ENCODE measurements around the gene TMEM132C. TPM values are rescaled to one million over a fixed set of nuclear protein-coding genes. Genes with fewer than 3 reads are reported as not detected.
A peak's percentile ranks its signal among the peaks of the same experiment; 100 is the strongest.

Gene TMEM132C
- total and polyA plus RNA-seq, 2 of the 8 experiments (the other 6 are each of a cell fraction or from before 2014, with no cell fraction given) = 0.23 to 0.76 TPM

DNA sequence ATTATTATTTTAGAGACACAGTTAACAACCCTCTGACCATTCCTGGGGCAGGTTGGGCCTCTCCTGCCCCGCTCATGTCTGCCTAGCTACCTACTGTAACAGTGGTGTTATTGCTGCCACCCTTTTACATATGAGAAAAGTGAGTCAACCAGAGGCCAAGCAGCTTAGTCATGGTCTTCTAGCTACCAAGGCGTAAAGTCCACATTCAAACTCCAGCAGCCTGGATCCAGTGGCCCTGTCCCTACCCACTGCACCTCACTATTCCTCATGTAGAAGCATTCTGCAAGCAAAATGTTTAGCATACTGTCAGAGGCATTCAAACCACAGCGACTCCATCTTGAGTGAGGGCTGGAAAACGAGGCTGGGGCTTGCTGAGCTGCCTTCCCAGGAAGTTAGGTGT lies 461.0 kb downstream of the TMEM132C start:
- DNase-seq (ENCODE audit: low read depth in 1 of 2, low spot score in 2 of 2) (no peak), FAIRE-seq (no peak)
- Histone ChIP-seq H3K4me3 (ENCODE audit: extremely low read depth in 1 of 4, insufficient read depth in 2 of 4, low read depth in 3 of 4, low read length in 4 of 4) (no peak overlapping the region), H4K91ac (replicated peaks; ENCODE audit: insufficient read length, low read length) (no peak overlapping the region), H3K9ac (replicated peaks in 1 of 4; ENCODE audit: extremely low read depth in 1 of 4, low read depth in 3 of 4, low read length in 3 of 4) (no peak overlapping the region), H3K18ac (ENCODE audit: extremely low read depth, low read length) (no peak overlapping the region), H3K23ac (ENCODE audit: insufficient read length) (no peak overlapping the region), H4K8ac (ENCODE audit: extremely low read depth, insufficient read depth, low read length) (no peak overlapping the region), H3K79me2 (ENCODE audit: control insufficient read depth in 1 of 2, insufficient read depth in 2 of 2, low read length in 2 of 2) (no peaks in the 10 kb centered on the region), H3K79me1 (ENCODE audit: low read depth, low read length) (no peaks in the 10 kb centered on the region), H2BK120ac (replicated peaks; ENCODE audit: low read depth, low read length) (peak overlapping the region; percentile 44), H2BK15ac (ENCODE audit: low read length) (no peak overlapping the region), H3K14ac (ENCODE audit: insufficient read length) (no peak overlapping the region), H4K5ac (ENCODE audit: insufficient read length, low read depth, low read length) (no peak overlapping the region), H2BK20ac (ENCODE audit: low read length) (peak overlapping the region; percentile 66; the same call in 1 of the 2 replicates), H2BK5ac (ENCODE audit: low read depth, low read length) (no peak overlapping the region), H3K56ac (replicated peaks; ENCODE audit: insufficient read length, low read depth, low read length) (no peak overlapping the region), H2AFZ (ENCODE audit: low read length) (peak overlapping the region; percentile 3; the same call in 1 of the 2 replicates), H3K4me2 (ENCODE audit: insufficient read depth in 1 of 2, low read depth in 2 of 2, low read length in 2 of 2) (no peak overlapping the region), H3K27me3 (replicated peaks in 1 of 4; ENCODE audit: control insufficient read depth in 3 of 4, extremely low read depth in 1 of 4, insufficient read depth in 3 of 4, low read length in 3 of 4) (no peaks in the 10 kb centered on the region), H2BK12ac (ENCODE audit: low read depth, low read length) (peak overlapping the region; percentile 78; the same call in 1 of the 2 replicates), H2AK5ac (ENCODE audit: low read depth, low read length) (no peak overlapping the region), H3K23me2 (ENCODE audit: low read depth, low read length) (no peaks in the 10 kb centered on the region), H3K27ac (ENCODE audit: low read depth, low read length) (no peak overlapping the region), H4K20me1 (replicated peaks in 1 of 2; ENCODE audit: control insufficient read depth in 1 of 2, insufficient read depth in 2 of 2, low read length in 2 of 2) (no peaks in the 10 kb centered on the region), H3K4ac (replicated peaks; ENCODE audit: insufficient read length, low read depth, low read length) (peak overlapping the region; percentile 74), H3K9me3 (ENCODE audit: insufficient read depth in 2 of 2, low read depth in 1 of 2, low read length in 1 of 2) (no peaks in the 10 kb centered on the region), H3K4me1 (replicated peaks in 1 of 4; ENCODE audit: control insufficient read depth in 3 of 4, insufficient read depth in 4 of 4, low read length in 3 of 4) (peaks cover 6 to 22% (median 13%) of the 10 kb centered on the region in 4 experiments; a peak in 6 of 7 replicates), H3K36me3 (ENCODE audit: control insufficient read depth in 2 of 4, insufficient read depth in 4 of 4, low read length in 3 of 4) (no peaks in the 10 kb centered on the region)
- 88% methylated on average over 4 of the region's 4 CpGs; no CpG with 5 or more reads in 1 of the 2 experiments for WGBS, 2 experiments (ENCODE audit: extremely low coverage in 1 of 2, insufficient coverage in 1 of 2, insufficient read length in 1 of 2, insufficient replicate concordance in 2 of 2, low coverage in 1 of 2, low lambda C conversion rate in 2 of 2, missing lambda C conversion rate in 1 of 2)
- CTCF ChIA-PET (ENCODE audit: partially characterized antibody) = interaction anchor here (0.5 to 1.5 kb wide), 5 partner anchors 11 to 197 kb away, joined by 3 to 5 read pairs (median 3); no protein-coding TSS in a partner anchor
- POLR2A ChIA-PET (ENCODE audit: partially characterized antibody) = interaction anchor here (1.5 kb wide), 1 partner anchor 45 kb away, joined by 6 read pairs; no protein-coding TSS in a partner anchor
- TF ChIP-seq RFX5 (IDR thresholded peaks at IDR 0.05; ENCODE audit: borderline replicate concordance, low read depth, low read length) (no peak), BACH1 (IDR thresholded peaks at IDR 0.05; ENCODE audit: low read length) (no peak), HDAC6 (IDR thresholded peaks at IDR 0.05; ENCODE audit: low read depth, low read length) (no peak), TCF12 (IDR thresholded peaks at IDR 0.05; ENCODE audit: low read depth, low read length) (no peak), SIN3A (conservative IDR thresholded peaks at IDR 0.05 in 1 of 2, IDR thresholded peaks at IDR 0.05 in 1 of 2; ENCODE audit: low read depth in 1 of 2, low read length in 2 of 2) (no peak), YY1 (IDR thresholded peaks at IDR 0.05; ENCODE audit: low read depth, low read length) (no peak), SP2 (IDR thresholded peaks at IDR 0.05; ENCODE audit: low read length) (no peak), KDM5A (IDR thresholded peaks at IDR 0.05; ENCODE audit: low read length) (no peak), JUN (IDR thresholded peaks at IDR 0.05; ENCODE audit: low read depth, low read length) (no peak), BCL11A (IDR thresholded peaks at IDR 0.05; ENCODE audit: low read depth in 2 of 2, low read length in 2 of 2) (no peak), EP300 (IDR thresholded peaks at IDR 0.05; ENCODE audit: borderline replicate concordance in 1 of 2, low read depth in 2 of 2, low read length in 2 of 2) (no peak)
- TF ChIP-seq, protein P1, sequence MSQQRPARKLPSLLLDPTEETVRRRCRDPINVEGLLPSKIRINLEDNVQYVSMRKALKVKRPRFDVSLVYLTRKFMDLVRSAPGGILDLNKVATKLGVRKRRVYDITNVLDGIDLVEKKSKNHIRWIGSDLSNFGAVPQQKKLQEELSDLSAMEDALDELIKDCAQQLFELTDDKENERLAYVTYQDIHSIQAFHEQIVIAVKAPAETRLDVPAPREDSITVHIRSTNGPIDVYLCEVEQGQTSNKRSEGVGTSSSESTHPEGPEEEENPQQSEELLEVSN (IDR thresholded peaks at IDR 0.05) = no peak
- TF ChIP-seq, protein P2, sequence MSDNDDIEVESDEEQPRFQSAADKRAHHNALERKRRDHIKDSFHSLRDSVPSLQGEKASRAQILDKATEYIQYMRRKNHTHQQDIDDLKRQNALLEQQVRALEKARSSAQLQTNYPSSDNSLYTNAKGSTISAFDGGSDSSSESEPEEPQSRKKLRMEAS (IDR thresholded peaks at IDR 0.05) = no peak
